Endothelial cell of umbilical vein (primary cell): ENCODE measurements around the gene GXYLT2. TPM values are rescaled to one million over a fixed set of nuclear protein-coding genes. Genes with fewer than 3 reads are reported as not detected.

ENCODE experiments used
- BruUV-seq: library from RNA; stranded (reverse); fragments of 400-500 nt; replicated peaks from 2 replicates; lab custom pipeline; 2021; lab: Mats Ljungman, UMichigan
- CTCF ChIA-PET: fragments of 300-600, 350-600 bp; sonication (Branson Sonifier 250); formaldehyde crosslinking; loops from one replicate; lab custom pipeline; 2021; ENCODE audit warnings: antibody characterized with exemption, inconsistent platforms; lab: Charles Lee
- POLR2A ChIA-PET: fragments of 300-600, 350-600 bp; sonication (Branson Sonifier 250); formaldehyde crosslinking; loops from one replicate; lab custom pipeline; 2021; ENCODE audit warnings: antibody characterized with exemption, inconsistent platforms; lab: Charles Lee
- DNase-seq: peaks from one replicate; pipeline ENCODE4 v3.0.0-alpha.2; 2011; ENCODE audit warnings: low read depth, low spot score
- FAIRE-seq: peaks from 2 replicates; lab custom pipeline; 2011; peaks lifted over from hg19 to GRCh38; lab: Jason Lieb, UNC
- H2AFZ ChIP-seq: 2 replicates; pipeline ENCODE4 v1.6.0; 2012; ENCODE audit warnings: low read depth, low read length, control low read depth, inconsistent platforms
- H3K27ac ChIP-seq: 2 replicates; pipeline ENCODE4 v1.5.1; 2011; ENCODE audit warnings: low read depth, mild to moderate bottlenecking, control low read depth, low read length, moderate library complexity; ENCODE audit not compliant: insufficient read depth
- H3K27me3 ChIP-seq, 2 experiments: 2 replicates each; pipeline versions ENCODE4 v1.6.0 to v1.6.1; 2011; ENCODE audit warnings: low read length in 2 of 2, mixed read lengths in 1 of 2; ENCODE audit not compliant: control insufficient read depth in 2 of 2, insufficient read depth in 2 of 2
- H3K36me3 ChIP-seq, 2 experiments: 2 replicates in 1 of 2; 3 replicates in 1 of 2; pipeline ENCODE4 v1.5.1; 2011; ENCODE audit warnings: low read length in 2 of 2, mild to moderate bottlenecking in 1 of 2, moderate library complexity in 1 of 2; ENCODE audit not compliant: control insufficient read depth in 2 of 2, insufficient read depth in 2 of 2; ENCODE audit errors: extremely low read depth in 1 of 2
- H3K4me1 ChIP-seq: 3 replicates; pipeline ENCODE4 v1.5.1; 2011; ENCODE audit warnings: mild to moderate bottlenecking, low read length; ENCODE audit not compliant: control insufficient read depth, insufficient read depth; ENCODE audit errors: extremely low read depth
- H3K4me2 ChIP-seq: 2 replicates; pipeline ENCODE4 v1.6.1; 2011; ENCODE audit warnings: low read length, control low read depth, mixed read lengths; ENCODE audit not compliant: insufficient read depth
- H3K4me3 ChIP-seq, 3 experiments: fragments of 200-600 bp in 1 of 3; sonication (generic), shearing (Covaris generic) in 1 of 3; replicated peaks in 1 of 3; 2 replicates each; pipeline ENCODE4 v1.5.1; 2011 to 2016; ENCODE audit warnings: control low read depth in 3 of 3, low read length in 3 of 3, mild to moderate bottlenecking in 2 of 3, inconsistent platforms in 1 of 3, low read depth in 1 of 3, moderate library complexity in 1 of 3; ENCODE audit not compliant: insufficient read depth in 1 of 3
- H3K79me2 ChIP-seq: 2 replicates; pipeline ENCODE4 v1.6.0; 2012; ENCODE audit warnings: low read length, inconsistent platforms; ENCODE audit not compliant: control insufficient read depth, insufficient read depth
- H3K9ac ChIP-seq: replicated peaks from 2 replicates; pipeline ENCODE3; 2011; ENCODE audit warnings: low read length, control low read depth; ENCODE audit not compliant: insufficient read depth; ENCODE audit errors: extremely low read depth
- H3K9me1 ChIP-seq: replicated peaks from 3 replicates; pipeline ENCODE4 v1.6.0; 2011; ENCODE audit warnings: mild to moderate bottlenecking, low read length; ENCODE audit not compliant: control insufficient read depth, insufficient read depth; ENCODE audit errors: extremely low read depth
- H3K9me3 ChIP-seq: replicated peaks from 2 replicates; pipeline ENCODE4 v1.5.1; 2012; ENCODE audit warnings: low read length, inconsistent platforms; ENCODE audit not compliant: control insufficient read depth, insufficient read depth
- H4K20me1 ChIP-seq: replicated peaks from 2 replicates; pipeline ENCODE3; 2011; ENCODE audit warnings: mild to moderate bottlenecking, low read length; ENCODE audit not compliant: control insufficient read depth, insufficient read depth; ENCODE audit errors: extremely low read depth
- CTCF ChIP-seq, 2 donors: IDR thresholded peaks; 1 replicate in 1 of 2; 2 replicates in 1 of 2; pipeline ENCODE4 v1.5.1; 2011; ENCODE audit warnings: low read length in 2 of 2, mild to moderate bottlenecking in 2 of 2, moderate library complexity in 2 of 2, control low read depth in 1 of 2, inconsistent platforms in 1 of 2, low read depth in 1 of 2; ENCODE audit not compliant: insufficient read depth in 1 of 2; ENCODE audit errors: extremely low read depth in 1 of 2
- EZH2 ChIP-seq: IDR thresholded peaks from 2 replicates; pipeline ENCODE4 v1.6.1; 2012; ENCODE audit warnings: borderline replicate concordance, low read depth, mild to moderate bottlenecking, moderate library complexity, low read length, inconsistent platforms; ENCODE audit not compliant: severe bottlenecking
- JUN ChIP-seq: IDR thresholded peaks from 2 replicates; pipeline ENCODE4 v1.6.1; 2011; ENCODE audit warnings: borderline replicate concordance, low read depth; ENCODE audit not compliant: insufficient read length, insufficient read depth
- MYC ChIP-seq: IDR thresholded peaks from one replicate; pipeline ENCODE4 v1.6.1; 2011; ENCODE audit warnings: mild to moderate bottlenecking, low read depth, low read length
- POLR2A ChIP-seq: IDR thresholded peaks from 2 replicates; pipeline ENCODE4 v1.6.1; 2012; ENCODE audit warnings: low read depth, mild to moderate bottlenecking, control low read depth, low read length
- dilution Hi-C: fragments of 300-500 bp; cut with MboI; formaldehyde crosslinking; loops from one replicate; pipeline ENCODE4 v1.15.0; 2019; ENCODE audit warnings: low sequenced_read_pairs; ENCODE audit not compliant: extremely low pct_ligation_motif_present
- intact Hi-C: fragments of 100-400 bp; cut with micrococcal nuclease; formaldehyde crosslinking; loops from one replicate; pipeline ENCODE4 v1.10.0; 2022
- polyA plus RNA-seq, 4 experiments: library from polyadenylated mRNA; depleted of rRNA in 3 of 4; stranded (reverse) in 3 of 4; unstranded in 1 of 4; fragments of >200 nt; gene quantifications; 2 replicates each; pipeline versions ENCODE4 v1.2.1 to v1.2.3, GENCODE V29; 2011 to 2012; ENCODE audit warnings: missing spikeins in 1 of 4
- total RNA-seq: library from RNA; stranded (reverse); gene quantifications from 2 replicates; pipeline ENCODE4 v1.2.3, GENCODE V29; 2021

The GXYLT2 gene
- total and polyA plus RNA-seq, 2 donors (not counting 3 experiments of a cell fraction or from before 2014, with no cell fraction given), result 0.07 to 0.24 TPM

- POLR2A ChIA-PET, result no interaction called here
Measured at GRCh38 chr3:72938471-72939265, 50.8 kb downstream of the GXYLT2 start.

More at GRCh38 chr3:72938471-72939265, 50.8 kb downstream of the GXYLT2 start:
- FAIRE-seq, result peak; percentile 49
- no peak overlapping the region for H3K9ac ChIP-seq
- H4K20me1 ChIP-seq, result no peaks in the 10 kb centered on the region
- no peaks in the 10 kb centered on the region for H3K9me3 ChIP-seq
- no peak overlapping the region for H2AFZ ChIP-seq
- DNase-seq, result peak; percentile 68
- BruUV-seq, result no TSS peak
- dilution Hi-C loops (no loop called here), intact Hi-C loops (loop anchor here (1.0 to 5.0 kb wide), 4 partner anchors 59 to 148 kb away; partner anchors contain the start of gene SHQ1)
- H3K79me2 ChIP-seq, result no peaks in the 10 kb centered on the region
- H3K4me1 ChIP-seq, result no peaks in the 10 kb centered on the region
- H3K27me3 ChIP-seq, result peaks cover 0 to 4% of the 10 kb centered on the region in 2 experiments
- no peaks in the 10 kb centered on the region for H3K36me3 ChIP-seq
- no peak overlapping the region for H3K27ac ChIP-seq
- CTCF ChIA-PET, result interaction anchor here (0.6 to 6.1 kb wide), 13 partner anchors 17 to 158 kb away, joined by 3 to 91 read pairs (median 4); no protein-coding TSS in a partner anchor
- TF ChIP-seq MYC (no peak), CTCF (IDR thresholded peaks at IDR 0.05; ENCODE audit: extremely low read depth in 1 of 2, insufficient read depth in 1 of 2, low read depth in 1 of 2, low read length in 2 of 2) (peak in 1 of 2 donors; percentile 33), JUN (no peak), EZH2 (no peak), POLR2A (no peak)
- no peak overlapping the region for H3K4me2 ChIP-seq
- no peak overlapping the region for H3K4me3 ChIP-seq
- H3K9me1 ChIP-seq, result no peaks in the 10 kb centered on the region
